Right ventricle myocardium inferior (tissue), 1 donor: ENCODE data around the gene SLCO3A1. TPM values are rescaled to one million over a fixed set of nuclear protein-coding genes. Genes with fewer than 3 reads are reported as not detected.

Source experiments
- ATAC-seq: fragments of 200-7000 bp; cut with Tn5 transposase; one replicate; pipeline ENCODE4 v1.9.1; 2020; ENCODE audit warnings: mild to moderate bottlenecking, moderate library complexity
- DNase-seq: peaks from one replicate; pipeline ENCODE4 v3.0.0; 2021; ENCODE audit errors: missing footprints
- intact Hi-C: fragments of 100-400 bp; cut with DNase I; formaldehyde crosslinking; loops from one replicate; pipeline ENCODE4 v1.11.0; 2022
- total RNA-seq: library from RNA; stranded (reverse); fragmentation: NEBNext Ultra II Directional; extraction: Animal tissue kit (Norgen Biotek cat#: 25700); gene quantifications from one replicate; pipeline ENCODE4 v1.2.1, GENCODE V29; 2021
- donor health status: DM: no; HTN: yes; CAD: no; lungs with severe emphysema.

SLCO3A1 gene
- total RNA-seq, 1 donor from 2014 or later, result 45.9 TPM

GRCh38 chr15:91970142-91970541 is 116.6 kb downstream of the SLCO3A1 start:
- peak; percentile 89 for ATAC-seq
- DNase-seq, result peak; percentile 90
- intact Hi-C loops, result loop anchor here (5.0 kb wide), 2 partner anchors 48 to 118 kb away; partner anchors contain the start of gene SLCO3A1

GRCh38 chr15:91973481-91973880 is 120.0 kb downstream of the SLCO3A1 start:
- DNase-seq (no peak), ATAC-seq (no peak)
- intact Hi-C loops, result loop anchor here (5.0 kb wide), 2 partner anchors 51 to 121 kb away; partner anchors contain the start of gene SLCO3A1

- intact Hi-C loops, result loop anchor here (5.0 kb wide), 2 partner anchors 52 to 122 kb away; partner anchors contain the start of gene SLCO3A1
Observed at GRCh38 chr15:91974321-91974720, 120.8 kb downstream of the SLCO3A1 start.

GRCh38 chr15:91975241-91975978 is 121.9 kb downstream of the SLCO3A1 start:
- intact Hi-C loops, result no loop called here
- ATAC-seq (peak; percentile 32), DNase-seq (no peak)

More at GRCh38 chr15:91974321-91974720, 120.8 kb downstream of the SLCO3A1 start:
- no peak for DNase-seq
- ATAC-seq, result no peak

GRCh38 chr15:91976966-91977365 is 123.5 kb downstream of the SLCO3A1 start:
- DNase-seq, result no peak
- intact Hi-C loops, result no loop called here
- ATAC-seq, result no peak

- intact Hi-C loops, result loop anchor here (5.0 kb wide), 1 partner anchor 87 kb away; no protein-coding TSS in a partner anchor
- DNase-seq, result no peak
- ATAC-seq, result peak; percentile 86
Observed at GRCh38 chr15:91980502-91981267, 127.2 kb downstream of the SLCO3A1 start.

GRCh38 chr15:91981821-91982800 is 128.6 kb downstream of the SLCO3A1 start:
- DNase-seq (no peak), ATAC-seq (peak; percentile 7)
- intact Hi-C loops, result loop anchor here (5.0 kb wide), 1 partner anchor 85 kb away; no protein-coding TSS in a partner anchor

- ATAC-seq, result no peak
- intact Hi-C loops, result loop anchor here (5.0 kb wide), 1 partner anchor 83 kb away; no protein-coding TSS in a partner anchor
- no peak for DNase-seq
Observed at GRCh38 chr15:91983729-91984340, 130.3 kb downstream of the SLCO3A1 start.

- ATAC-seq (no peak), DNase-seq (no peak)
- intact Hi-C loops, result no loop called here
Observed at GRCh38 chr15:91985297-91985696, 131.8 kb downstream of the SLCO3A1 start.

- ATAC-seq (no peak), DNase-seq (no peak)
- intact Hi-C loops, result no loop called here
Observed at GRCh38 chr15:91988071-91988470, 134.6 kb downstream of the SLCO3A1 start.

- no peak for ATAC-seq
- intact Hi-C loops, result no loop called here
Observed at GRCh38 chr15:91988655-91989054, 135.1 kb downstream of the SLCO3A1 start.

GRCh38 chr15:91989821-91990220 is 136.3 kb downstream of the SLCO3A1 start:
- DNase-seq (no peak), ATAC-seq (no peak)
- intact Hi-C loops, result no loop called here

More at GRCh38 chr15:91988655-91989054, 135.1 kb downstream of the SLCO3A1 start:
- DNase-seq, result no peak

GRCh38 chr15:91992945-91993344 is 139.4 kb downstream of the SLCO3A1 start:
- intact Hi-C loops, result no loop called here
- ATAC-seq (no peak), DNase-seq (no peak)

GRCh38 chr15:91995146-91995545 is 141.6 kb downstream of the SLCO3A1 start:
- intact Hi-C loops, result no loop called here
- ATAC-seq, result no peak
- DNase-seq, result no peak

GRCh38 chr15:91997163-91997562 is 143.7 kb downstream of the SLCO3A1 start:
- intact Hi-C loops, result no loop called here
- DNase-seq (no peak), ATAC-seq (no peak)

- ATAC-seq, result no peak
- intact Hi-C loops, result no loop called here
- DNase-seq, result no peak
Observed at GRCh38 chr15:92000709-92001108, 147.2 kb downstream of the SLCO3A1 start.

- ATAC-seq, result peak; percentile 40
- DNase-seq, result no peak
- intact Hi-C loops, result no loop called here
Observed at GRCh38 chr15:92001307-92001706, 147.8 kb downstream of the SLCO3A1 start.

- no peak for ATAC-seq
- intact Hi-C loops, result no loop called here
- DNase-seq, result no peak
Observed at GRCh38 chr15:92002666-92003065, 149.2 kb downstream of the SLCO3A1 start.
